Purkinje cell (primary cell): Measurements from ENCODE around the gene LCK. TPM values are rescaled to one million over a fixed set of nuclear protein-coding genes. Genes with fewer than 3 reads are reported as not detected.

Experiments used
- polyA plus RNA-seq: library from polyadenylated mRNA; unstranded; fragments of >200 nt; fragmentation: Nextera tagmentation; gene quantifications from 2 replicates; pipeline ENCODE4 v1.2.1, GENCODE V29; 2014

LCK gene
- polyA plus RNA-seq = not detected in 2 replicates

GRCh38 chr1:32250893-32251716 lies at the start of gene LCK:
Gene LCK (plus strand): TSS chr1:32251265. CDS start chr1:32274330, 23,065 bp downstream.

DNA sequence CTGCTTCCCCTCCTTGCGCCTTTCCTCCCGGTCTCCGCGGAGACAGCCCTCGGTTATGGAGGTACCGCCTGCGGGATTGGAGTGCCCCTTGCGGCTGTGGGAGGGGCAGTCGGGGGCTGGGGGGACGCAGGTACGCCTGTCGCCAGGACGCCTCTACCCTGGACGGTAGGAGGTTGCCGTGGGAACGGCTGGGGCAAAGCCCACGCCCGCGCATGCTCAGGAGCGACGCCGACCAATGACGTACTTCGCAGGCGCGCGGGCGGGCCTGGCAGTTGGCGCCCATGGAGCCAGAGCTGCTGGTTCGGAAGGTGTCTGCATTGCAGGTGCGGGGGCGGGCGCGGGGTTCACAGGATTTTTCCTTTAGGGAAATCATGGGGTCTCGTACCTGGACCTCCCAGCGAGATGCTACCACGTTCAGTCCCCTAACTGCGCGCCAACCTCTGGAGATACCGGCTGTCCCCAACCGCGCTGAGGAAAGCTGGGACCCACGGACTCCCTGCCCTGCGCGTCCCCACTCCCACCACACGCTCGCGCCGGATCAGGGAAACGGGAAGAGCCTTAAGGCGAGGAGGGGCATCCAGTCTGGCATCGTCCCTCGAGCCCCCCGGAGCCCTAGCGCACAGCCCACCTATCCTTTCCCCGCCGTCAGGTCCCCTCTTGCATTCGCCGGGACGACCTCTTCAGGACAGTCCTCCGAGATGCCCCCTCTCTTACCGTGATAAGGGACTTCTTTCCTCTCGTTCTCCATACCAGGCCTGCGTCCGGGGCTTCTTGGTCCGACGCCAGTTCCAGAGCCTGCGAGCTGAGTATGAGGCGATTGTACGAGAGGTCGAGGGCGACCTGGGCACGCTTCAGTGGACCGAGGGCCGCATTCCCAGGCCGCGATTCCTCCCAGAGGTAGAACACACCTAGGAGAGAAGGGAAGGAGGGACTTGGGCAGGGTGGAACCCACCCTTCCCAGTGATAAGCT lies 45.4 kb upstream of the LCK start, which contains the start of gene IQCC:
Gene IQCC, plus strand, starts transcription at position 271 of the 970 bp plus-strand sequence. Its CDS starts 11 bp downstream, at position 282.

GRCh38 chr1:32208891-32209328 lies 42.2 kb upstream of the LCK start, which contains the start of gene DCDC2B:
Gene DCDC2B (plus strand): TSS chr1:32209089. CDS start chr1:32209094, 5 bp downstream.

GRCh38 chr1:32221980-32222755 lies 28.9 kb upstream of the LCK start, which contains the start of the genes EIF3I and TMEM234:
Gene EIF3I (plus strand): TSS chr1:32222407. CDS start chr1:32222442, 35 bp downstream.
Gene TMEM234 (minus strand): TSS chr1:32222353. CDS start chr1:32222322, 31 bp downstream.

DNA sequence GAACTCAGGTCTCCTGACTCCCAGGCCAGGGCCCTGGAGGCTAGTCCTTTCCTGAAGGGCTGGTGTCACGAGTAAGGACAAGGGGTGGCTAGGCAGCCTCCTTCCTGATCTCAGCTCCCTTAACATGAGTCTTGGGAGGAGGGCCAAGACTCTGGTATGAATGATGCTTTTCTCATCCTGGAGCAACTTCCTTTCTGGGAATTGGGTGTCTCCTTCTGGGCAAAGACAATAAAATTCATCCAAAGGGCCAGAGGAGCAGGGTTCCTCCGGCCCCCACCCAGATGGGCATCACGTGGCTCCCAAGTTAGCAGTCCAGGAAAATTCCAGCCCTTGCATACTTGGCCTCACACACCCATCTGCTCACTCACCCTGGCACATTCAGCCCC lies 4.2 kb upstream of the LCK start, which contains the start of gene FAM167B:
Gene FAM167B, plus strand, starts transcription at position 335 of the 386 bp plus-strand sequence. CDS start 200 bp downstream, outside the sequence.

GRCh38 chr1:32291708-32292538 lies 40.9 kb downstream of the LCK start, which contains the start of gene HDAC1:
Gene HDAC1 (plus strand): TSS chr1:32292083. CDS start chr1:32292170, 87 bp downstream.

Other genes with a start within 250 kb of the LCK start
- gene KHDRBS1, start 237.4 kb upstream of the LCK start, polyA plus RNA-seq = 33.2 and 44.4 TPM in 2 replicates
- gene TMEM39B, start 178.3 kb upstream of the LCK start, polyA plus RNA-seq = 4.3 and 6.4 TPM in 2 replicates
- 45.7 and 59.8 TPM in 2 replicates for gene KPNA6, start 143.2 kb upstream of the LCK start, polyA plus RNA-seq
- 1.4 and 4.6 TPM in 2 replicates for gene TXLNA, start 71.6 kb upstream of the LCK start, polyA plus RNA-seq
- gene CCDC28B, start 50.7 kb upstream of the LCK start, polyA plus RNA-seq = 6.1 and 21.0 TPM in 2 replicates
- 0.43 TPM in 1 of 2 replicates, not detected in the other for gene IQCC, start 45.6 kb upstream of the LCK start, polyA plus RNA-seq
- gene DCDC2B, start 42.2 kb upstream of the LCK start, polyA plus RNA-seq = not detected in 2 replicates
- 7.8 and 9.4 TPM in 2 replicates for gene TMEM234, start 28.9 kb upstream of the LCK start, polyA plus RNA-seq
- 269 and 369 TPM in 2 replicates for gene EIF3I, start 28.9 kb upstream of the LCK start, polyA plus RNA-seq
- gene FAM167B, start 4.0 kb upstream of the LCK start, polyA plus RNA-seq = not detected in 2 replicates
- gene HDAC1, start 40.8 kb downstream of the LCK start, polyA plus RNA-seq = 0.93 and 3.0 TPM in 2 replicates
- 74.5 and 124 TPM in 2 replicates for gene MARCKSL1, start 85.0 kb downstream of the LCK start, polyA plus RNA-seq
- gene FAM229A, start 111.2 kb downstream of the LCK start, polyA plus RNA-seq = not detected in 2 replicates
- not detected in 2 replicates for gene TSSK3, start 111.3 kb downstream of the LCK start, polyA plus RNA-seq
- 11.9 and 14.3 TPM in 2 replicates for gene BSDC1, start 143.2 kb downstream of the LCK start, polyA plus RNA-seq
- gene ZBTB8B, start 213.8 kb downstream of the LCK start, polyA plus RNA-seq = 0.77 and 1.6 TPM in 2 replicates